GM12872 (cell line): ENCODE results near the gene GMPR.

Experiments used
- CTCF ChIP-seq: IDR thresholded peaks from 3 replicates; pipeline ENCODE4 v1.5.1; 2011; ENCODE audit warnings: low read depth, mild to moderate bottlenecking, low read length, moderate library complexity; ENCODE audit not compliant: insufficient read depth

GMPR gene

GRCh38 chr6:16344756-16345155, 106.4 kb downstream of the GMPR start:
- no peak for TF ChIP-seq CTCF
